GM18867 (cell line): ENCODE measurements around the gene LTBR.

Experiments
- ATAC-seq: cut with Tn5 transposase; IDR thresholded peaks from one replicate; pipeline ENCODE4 v1.9.1; 2021; ENCODE audit warnings: mild to moderate bottlenecking, moderate library complexity; ENCODE audit not compliant: unreplicated experiment

Gene LTBR

GRCh38 chr12:6367969-6368892 is 15.7 kb upstream of the LTBR start:
- ATAC-seq = no peak

GRCh38 chr12:6368906-6369525 is 14.9 kb upstream of the LTBR start:
- ATAC-seq = no peak

GRCh38 chr12:6369916-6370575 is 13.9 kb upstream of the LTBR start:
- ATAC-seq = no peak

- no peak for ATAC-seq
These were observed 13.4 kb upstream of the LTBR start for GRCh38 chr12:6370576-6370935.

- ATAC-seq = no peak
These were observed 12.8 kb upstream of the LTBR start for GRCh38 chr12:6370994-6371754.

- no peak for ATAC-seq
These were observed 11.5 kb upstream of the LTBR start for GRCh38 chr12:6372403-6373003.

- no peak for ATAC-seq
These were observed 10.8 kb upstream of the LTBR start for GRCh38 chr12:6373022-6373787.

- no peak for ATAC-seq
These were observed 9.8 kb upstream of the LTBR start for GRCh38 chr12:6374028-6374785.

GRCh38 chr12:6374786-6375160 is 9.2 kb upstream of the LTBR start:
- no peak for ATAC-seq

GRCh38 chr12:6375269-6376078 is 8.5 kb upstream of the LTBR start, which contains the start of gene SCNN1A:
TSS of gene SCNN1A (minus strand) at chr12:6375563. CDS start at chr12:6374783, 780 bp downstream.
- ATAC-seq = no peak

- no peak for ATAC-seq
These were observed 7.7 kb upstream of the LTBR start for GRCh38 chr12:6376079-6376869.

GRCh38 chr12:6376870-6377666 is 6.9 kb upstream of the LTBR start:
- ATAC-seq = no peak

- ATAC-seq = no peak
These were observed 6.3 kb upstream of the LTBR start for GRCh38 chr12:6377667-6377994.

GRCh38 chr12:6378709-6379472 is 5.1 kb upstream of the LTBR start:
- ATAC-seq = no peak

GRCh38 chr12:6380141-6381121 is 3.5 kb upstream of the LTBR start:
- no peak for ATAC-seq
